RWPE2 (cell line): Measurements from ENCODE around the gene NRL.

Experiments
- ATAC-seq: fragments of 200-7000 bp; cut with Tn5 transposase; 3 replicates; pipeline ENCODE4 v1.9.1; 2021; ENCODE audit warnings: low read depth
- DNase-seq: peaks from one replicate; pipeline ENCODE4 v3.0.0-alpha.2; 2020; ENCODE audit warnings: low spot score
- H3K27ac ChIP-seq: fragments of 450-650 bp; 2 replicates; pipeline ENCODE4 v1.5.1; 2017; ENCODE audit warnings: mild to moderate bottlenecking; ENCODE audit not compliant: poor library complexity, severe bottlenecking
- H3K27me3 ChIP-seq: fragments of 250-450 bp; sonication (Bioruptor Pico); 2 replicates; pipeline ENCODE4 v1.5.1; 2021; ENCODE audit warnings: mild to moderate bottlenecking, moderate library complexity; ENCODE audit not compliant: insufficient read depth, poor library complexity, severe bottlenecking
- H3K36me3 ChIP-seq: fragments of 250-450 bp; sonication (Bioruptor Pico); 2 replicates; pipeline ENCODE4 v1.5.1; 2020; ENCODE audit warnings: low read depth, mild to moderate bottlenecking, moderate library complexity
- H3K4me1 ChIP-seq: fragments of 250-450 bp; sonication (Bioruptor Pico); 2 replicates; pipeline ENCODE4 v1.5.1; 2021; ENCODE audit warnings: mild to moderate bottlenecking, moderate library complexity; ENCODE audit not compliant: insufficient read depth, poor library complexity, severe bottlenecking
- H3K4me3 ChIP-seq: fragments of 250-450 bp; sonication (Bioruptor Pico); 2 replicates; pipeline ENCODE4 v1.5.1; 2021; ENCODE audit warnings: mild to moderate bottlenecking, moderate library complexity; ENCODE audit not compliant: severe bottlenecking
- H3K9me3 ChIP-seq: fragments of 250-450 bp; sonication (Bioruptor Pico); 2 replicates; pipeline ENCODE4 v1.5.1; 2021; ENCODE audit warnings: mild to moderate bottlenecking, moderate library complexity; ENCODE audit not compliant: severe bottlenecking
- TF ChIP-seq, protein P1 (sequence below): fragments of 450-650 bp; IDR thresholded peaks from one replicate; pipeline ENCODE4 v1.5.1; 2017; ENCODE audit warnings: mild to moderate bottlenecking, moderate library complexity; ENCODE audit not compliant: poor library complexity, severe bottlenecking

Gene NRL

DNA sequence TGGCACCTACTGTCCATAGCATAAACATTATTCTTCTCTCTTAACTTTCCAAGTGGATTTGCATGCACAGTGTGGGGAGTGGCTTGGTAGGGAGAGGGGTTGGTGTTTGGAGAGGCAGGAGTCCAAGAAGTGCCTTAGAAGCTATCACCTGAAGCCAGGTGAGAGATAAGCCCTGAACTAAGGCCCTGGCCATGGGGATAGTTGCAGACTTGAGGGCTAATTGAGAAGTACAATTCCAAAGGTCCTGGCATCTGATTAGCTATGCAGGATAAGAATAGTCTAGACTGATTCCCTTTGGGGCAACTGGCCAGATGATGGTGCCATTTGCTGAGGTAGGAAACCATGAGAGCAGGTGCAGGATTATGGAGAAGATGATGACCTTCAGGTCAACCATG is 22.6 kb downstream of the NRL start:
- DNase-seq (no peak), ATAC-seq (no peak)
- Histone ChIP-seq H3K36me3 (peaks cover 20% of the 10 kb centered on the region), H3K9me3 (no peaks in the 10 kb centered on the region), H3K4me3 (no peak overlapping the region), H3K27ac (no peak overlapping the region), H3K4me1 (peaks cover 15% of the 10 kb centered on the region), H3K27me3 (no peaks in the 10 kb centered on the region)
- TF ChIP-seq, protein P1, sequence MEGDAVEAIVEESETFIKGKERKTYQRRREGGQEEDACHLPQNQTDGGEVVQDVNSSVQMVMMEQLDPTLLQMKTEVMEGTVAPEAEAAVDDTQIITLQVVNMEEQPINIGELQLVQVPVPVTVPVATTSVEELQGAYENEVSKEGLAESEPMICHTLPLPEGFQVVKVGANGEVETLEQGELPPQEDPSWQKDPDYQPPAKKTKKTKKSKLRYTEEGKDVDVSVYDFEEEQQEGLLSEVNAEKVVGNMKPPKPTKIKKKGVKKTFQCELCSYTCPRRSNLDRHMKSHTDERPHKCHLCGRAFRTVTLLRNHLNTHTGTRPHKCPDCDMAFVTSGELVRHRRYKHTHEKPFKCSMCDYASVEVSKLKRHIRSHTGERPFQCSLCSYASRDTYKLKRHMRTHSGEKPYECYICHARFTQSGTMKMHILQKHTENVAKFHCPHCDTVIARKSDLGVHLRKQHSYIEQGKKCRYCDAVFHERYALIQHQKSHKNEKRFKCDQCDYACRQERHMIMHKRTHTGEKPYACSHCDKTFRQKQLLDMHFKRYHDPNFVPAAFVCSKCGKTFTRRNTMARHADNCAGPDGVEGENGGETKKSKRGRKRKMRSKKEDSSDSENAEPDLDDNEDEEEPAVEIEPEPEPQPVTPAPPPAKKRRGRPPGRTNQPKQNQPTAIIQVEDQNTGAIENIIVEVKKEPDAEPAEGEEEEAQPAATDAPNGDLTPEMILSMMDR, result no peak

DNA sequence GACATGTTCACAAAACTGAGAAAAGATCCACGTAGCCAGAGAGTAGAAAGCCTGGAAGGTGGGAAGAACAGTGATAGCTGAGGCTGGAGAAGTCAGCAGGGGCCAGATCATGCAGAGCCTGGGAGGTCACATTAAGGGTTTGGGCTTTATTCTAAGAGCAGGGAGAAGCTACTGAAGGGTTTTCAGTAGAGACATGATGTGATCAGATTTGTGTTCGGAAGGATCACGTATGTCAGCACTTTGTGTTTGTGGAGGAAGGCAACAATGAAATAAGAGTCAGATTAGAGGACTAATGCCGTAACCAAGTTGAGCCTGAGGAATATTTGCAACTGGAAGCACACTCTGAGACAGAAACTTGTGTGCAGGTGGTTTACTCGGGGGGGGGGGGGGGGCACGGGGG is 24.9 kb downstream of the NRL start:
- no peak for ATAC-seq
- Histone ChIP-seq H3K27me3 (no peaks in the 10 kb centered on the region), H3K4me1 (peaks cover 9% of the 10 kb centered on the region), H3K27ac (no peak overlapping the region), H3K4me3 (no peak overlapping the region), H3K9me3 (no peaks in the 10 kb centered on the region), H3K36me3 (peaks cover under 1% of the 10 kb centered on the region; the same call in 1 of the 2 replicates)
- no peak for DNase-seq
- TF ChIP-seq, protein P1, result no peak

DNA sequence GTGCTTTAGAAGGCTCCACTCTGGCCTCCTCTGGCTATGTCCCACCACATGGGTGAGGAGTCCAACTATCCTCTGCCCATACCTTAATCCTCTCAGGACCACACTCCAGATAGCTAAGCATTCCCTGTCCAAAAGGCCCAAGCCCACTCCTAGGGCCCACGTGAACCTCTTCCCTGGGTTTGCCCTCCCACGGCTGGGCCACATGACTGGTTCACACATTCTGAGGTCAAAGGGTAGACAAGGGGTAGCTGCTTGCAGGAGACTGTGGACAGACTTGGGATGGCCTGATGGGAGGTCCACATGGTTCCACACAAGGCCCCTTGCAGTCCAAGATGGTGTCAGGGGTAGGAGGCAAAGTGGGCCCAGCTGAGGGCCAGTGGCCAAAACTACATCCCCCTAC is 26.7 kb downstream of the NRL start:
- TF ChIP-seq, protein P1, result no peak
- Histone ChIP-seq H3K27ac (no peak overlapping the region), H3K27me3 (no peaks in the 10 kb centered on the region), H3K36me3 (no peaks in the 10 kb centered on the region), H3K4me3 (no peak overlapping the region), H3K4me1 (peaks cover 2% of the 10 kb centered on the region), H3K9me3 (no peaks in the 10 kb centered on the region)
- ATAC-seq, result no peak
- DNase-seq, result no peak

DNA sequence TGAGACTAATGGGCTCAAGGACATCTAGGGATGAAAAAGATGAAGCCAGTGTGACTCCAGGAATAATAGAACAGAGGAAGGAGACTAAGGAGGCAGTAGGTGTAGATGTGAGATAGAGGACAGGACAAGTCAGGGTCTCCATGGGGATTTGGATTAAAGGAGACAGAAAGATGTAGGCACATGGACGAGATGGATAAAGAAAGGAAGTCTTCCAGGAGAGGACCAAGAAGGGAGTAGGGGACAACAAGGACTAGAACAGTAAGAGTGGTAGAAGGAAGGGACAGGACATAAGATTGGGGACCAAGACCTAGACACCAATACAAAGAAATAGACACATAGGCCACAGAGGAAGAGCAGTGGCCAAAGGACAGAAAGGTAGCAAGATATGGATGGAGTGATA is 27.7 kb downstream of the NRL start:
- Histone ChIP-seq H3K27ac (no peak overlapping the region), H3K4me1 (no peaks in the 10 kb centered on the region), H3K9me3 (no peaks in the 10 kb centered on the region), H3K27me3 (no peaks in the 10 kb centered on the region), H3K36me3 (no peaks in the 10 kb centered on the region), H3K4me3 (no peak overlapping the region)
- no peak for ATAC-seq
- TF ChIP-seq, protein P1, result no peak
- DNase-seq, result no peak

DNA sequence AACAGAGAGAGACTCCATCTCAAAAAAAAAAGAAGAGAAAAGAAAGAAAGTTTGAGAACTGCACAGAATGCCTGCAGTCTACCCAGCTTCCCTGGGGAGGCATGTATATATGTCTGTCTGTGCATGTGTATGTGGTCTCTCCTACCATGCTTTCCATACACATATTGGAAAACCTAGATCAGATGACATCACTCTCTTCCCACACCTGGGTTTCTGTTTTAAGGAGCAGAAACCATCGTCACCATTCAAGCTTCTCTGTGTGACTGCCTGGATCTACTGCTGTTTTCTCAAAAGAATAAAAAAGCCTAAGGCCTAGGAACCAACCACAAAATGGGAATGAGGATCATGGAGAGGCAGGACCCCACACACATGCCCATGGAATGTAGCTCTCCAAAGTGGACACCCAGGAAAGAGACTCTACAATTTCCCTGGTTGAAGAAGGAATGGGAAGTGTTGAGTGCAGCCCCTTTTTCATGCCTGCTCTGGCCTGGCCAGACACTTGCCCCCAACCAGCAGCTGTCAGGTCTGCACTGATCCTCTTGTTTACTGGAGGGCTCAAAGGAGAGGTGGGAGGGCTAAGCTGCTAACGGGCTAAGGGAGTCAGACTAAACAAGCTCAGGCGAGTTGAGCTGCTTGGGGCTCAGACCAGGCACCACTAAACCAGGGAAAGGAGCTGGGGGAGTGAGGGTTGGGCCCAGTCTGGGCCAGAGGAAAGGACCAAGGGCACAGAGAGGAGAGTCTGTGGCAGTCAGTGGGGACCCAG is 28.4 kb downstream of the NRL start:
- Histone ChIP-seq H3K9me3 (no peaks in the 10 kb centered on the region), H3K27me3 (no peaks in the 10 kb centered on the region), H3K27ac (no peak overlapping the region), H3K4me1 (no peaks in the 10 kb centered on the region), H3K4me3 (no peak overlapping the region), H3K36me3 (no peaks in the 10 kb centered on the region)
- ATAC-seq, result no peak
- DNase-seq, result no peak
- TF ChIP-seq, protein P1, result no peak
